H9 (cell line): ENCODE data around the gene TFB1M. TPM values are rescaled to one million over a fixed set of nuclear protein-coding genes. Genes with fewer than 3 reads are reported as not detected.
A peak's percentile ranks its signal among the peaks of the same experiment; 100 is the strongest.

Experiments used
- DNase-seq: peaks from one replicate; pipeline ENCODE4 v3.0.0-alpha.2; 2017
- H2AFZ ChIP-seq: one replicate; pipeline ENCODE4 v1.6.1; 2013; ENCODE audit warnings: mild to moderate bottlenecking, low read length, control low read depth, moderate library complexity
- H2AK5ac ChIP-seq: 2 replicates; pipeline ENCODE4 v1.6.1; 2013; ENCODE audit warnings: low read length, control low read depth, mixed read lengths; ENCODE audit not compliant: insufficient read length
- H2BK120ac ChIP-seq: one replicate; pipeline ENCODE4 v1.6.1; 2013; ENCODE audit warnings: low read depth, mild to moderate bottlenecking, low read length, control low read depth, inconsistent platforms; ENCODE audit not compliant: poor library complexity, severe bottlenecking
- H2BK12ac ChIP-seq: 2 replicates; pipeline ENCODE4 v1.6.1; 2013; ENCODE audit warnings: low read length, control low read depth, mixed read lengths, low read depth; ENCODE audit not compliant: insufficient read length
- H2BK15ac ChIP-seq: 2 replicates; pipeline ENCODE4 v1.6.1; 2013; ENCODE audit warnings: low read depth, low read length, control low read depth
- H2BK20ac ChIP-seq: one replicate; pipeline ENCODE4 v1.6.1; 2013; ENCODE audit warnings: low read depth, mild to moderate bottlenecking, low read length, control low read depth, inconsistent platforms; ENCODE audit not compliant: poor library complexity, severe bottlenecking
- H2BK5ac ChIP-seq: 2 replicates; pipeline ENCODE4 v1.6.1; 2013; ENCODE audit warnings: low read length, control low read depth, mixed read lengths; ENCODE audit not compliant: insufficient read length
- H3K14ac ChIP-seq: 2 replicates; pipeline ENCODE4 v1.6.1; 2013; ENCODE audit warnings: low read length, control low read depth; ENCODE audit not compliant: insufficient read depth
- H3K18ac ChIP-seq: 2 replicates; pipeline ENCODE4 v1.6.1; 2013; ENCODE audit warnings: low read depth, mild to moderate bottlenecking, mixed read lengths, low read length, control low read depth; ENCODE audit not compliant: insufficient read length
- H3K23ac ChIP-seq: 2 replicates; pipeline ENCODE4 v1.6.1; 2013; ENCODE audit warnings: low read length, control low read depth, mixed read lengths, low read depth; ENCODE audit not compliant: insufficient read length
- H3K23me2 ChIP-seq: 2 replicates; pipeline ENCODE4 v1.6.1; 2013; ENCODE audit warnings: low read depth, mild to moderate bottlenecking, mixed read lengths, low read length, control low read depth; ENCODE audit not compliant: insufficient read length, poor library complexity, severe bottlenecking
- H3K27ac ChIP-seq: 2 replicates; pipeline ENCODE4 v1.5.1; 2013; ENCODE audit warnings: low read length, control low read depth, mixed read lengths, low read depth; ENCODE audit not compliant: insufficient read length
- H3K27me3 ChIP-seq: 2 replicates; pipeline ENCODE4 v1.6.1; 2013; ENCODE audit warnings: low read length, control low read depth, inconsistent platforms; ENCODE audit not compliant: insufficient read depth
- H3K4ac ChIP-seq: 2 replicates; pipeline ENCODE4 v1.6.1; 2013; ENCODE audit warnings: low read depth, mild to moderate bottlenecking, control low read depth, inconsistent platforms, low read length, moderate library complexity
- H3K4me1 ChIP-seq: 2 replicates; pipeline ENCODE4 v1.6.1; 2013; ENCODE audit warnings: low read length, control low read depth, inconsistent platforms; ENCODE audit not compliant: insufficient read depth
- H3K4me2 ChIP-seq: 2 replicates; pipeline ENCODE4 v1.6.1; 2013; ENCODE audit warnings: low read length, control low read depth, mixed read lengths; ENCODE audit not compliant: insufficient read length, insufficient read depth
- H3K56ac ChIP-seq: 2 replicates; pipeline ENCODE4 v1.6.1; 2013; ENCODE audit warnings: low read depth, mild to moderate bottlenecking, mixed read lengths, low read length, control low read depth; ENCODE audit not compliant: insufficient read length
- H3K79me1 ChIP-seq: 2 replicates; pipeline ENCODE4 v1.6.1; 2013; ENCODE audit warnings: low read depth, mild to moderate bottlenecking, moderate library complexity, low read length, control low read depth, inconsistent platforms; ENCODE audit not compliant: insufficient read depth, poor library complexity, severe bottlenecking
- H3K79me2 ChIP-seq: 2 replicates; pipeline ENCODE4 v1.6.1; 2013; ENCODE audit warnings: low read length, control low read depth, inconsistent platforms; ENCODE audit not compliant: insufficient read depth
- H3K9ac ChIP-seq: 2 replicates; pipeline ENCODE4 v1.6.1; 2013; ENCODE audit warnings: low read length, control low read depth, mixed read lengths; ENCODE audit not compliant: insufficient read length; ENCODE audit errors: extremely low read depth
- H3K9me3 ChIP-seq: one replicate; pipeline ENCODE4 v1.6.1; 2013; ENCODE audit warnings: low read depth, low read length, inconsistent platforms; ENCODE audit not compliant: control insufficient read depth
- H3T11ph ChIP-seq: one replicate; pipeline ENCODE4 v1.6.1; 2013; ENCODE audit warnings: mild to moderate bottlenecking, low read length, control low read depth, inconsistent platforms
- H4K20me1 ChIP-seq: one replicate; pipeline ENCODE4 v1.6.1; 2013; ENCODE audit not compliant: control insufficient read depth, insufficient read length, insufficient read depth
- H4K5ac ChIP-seq: 2 replicates; pipeline ENCODE4 v1.6.1; 2013; ENCODE audit warnings: low read depth, mild to moderate bottlenecking, mixed read lengths, low read length, control low read depth; ENCODE audit not compliant: insufficient read length
- H4K8ac ChIP-seq: replicated peaks from 2 replicates; pipeline ENCODE4 v1.6.1; 2013; ENCODE audit warnings: low read length, control low read depth, mixed read lengths, low read depth; ENCODE audit not compliant: insufficient read length
- H4K91ac ChIP-seq: 2 replicates; pipeline ENCODE4 v1.6.1; 2013; ENCODE audit warnings: low read depth, mild to moderate bottlenecking, moderate library complexity, mixed read lengths, low read length, control low read depth; ENCODE audit not compliant: insufficient read length
- H3K27ac Mint-ChIP-seq, 3 experiments: 2 replicates in 2 of 3; 3 replicates in 1 of 3; pipeline ENCODE4 v1.8.0; 2020 to 2021; ENCODE audit warnings: mixed read lengths in 3 of 3, mild to moderate bottlenecking in 1 of 3, moderate library complexity in 1 of 3
- H3K27me3 Mint-ChIP-seq: 2 replicates; pipeline ENCODE4 v1.8.0; 2021; ENCODE audit warnings: low read depth, mild to moderate bottlenecking, moderate library complexity, mixed read lengths
- H3K36me3 Mint-ChIP-seq, 3 experiments: 2 replicates in 2 of 3; 3 replicates in 1 of 3; pipeline ENCODE4 v1.8.0; 2020 to 2021; ENCODE audit warnings: low read depth in 3 of 3, mixed read lengths in 3 of 3; ENCODE audit not compliant: insufficient read depth in 1 of 3
- H3K4me1 Mint-ChIP-seq, 2 experiments: 2 replicates each; pipeline ENCODE4 v1.8.0; 2020; ENCODE audit warnings: mixed read lengths in 2 of 2
- H3K4me3 Mint-ChIP-seq, 2 experiments: 2 replicates in 1 of 2; 3 replicates in 1 of 2; pipeline ENCODE4 v1.8.0; 2020 to 2021; ENCODE audit warnings: mild to moderate bottlenecking in 2 of 2, mixed read lengths in 2 of 2, moderate library complexity in 1 of 2
- H3K9me3 Mint-ChIP-seq, 2 experiments: 2 replicates in 1 of 2; 3 replicates in 1 of 2; pipeline ENCODE4 v1.8.0; 2020; ENCODE audit warnings: mild to moderate bottlenecking in 2 of 2, mixed read lengths in 2 of 2, moderate library complexity in 1 of 2
- CTCF ChIP-seq: fragments of 200-600 bp; sonication (generic); conservative IDR thresholded peaks from 3 replicates; pipeline ENCODE4 v1.8.0; 2021; ENCODE audit warnings: antibody characterized with exemption, mild to moderate bottlenecking
- WGBS: extraction: QIAGEN DNeasy Blood & Tissue Kit; methylation state at CpG from one replicate; pipeline ENCODE4 v1.1.7; 2013; ENCODE audit warnings: missing lambda C conversion rate, low lambda C conversion rate, mixed read lengths; ENCODE audit not compliant: insufficient read length; ENCODE audit errors: extremely low coverage; 5-methylcytosine and 5-hydroxymethylcytosine counted together
- total RNA-seq: library from RNA; stranded (reverse); gene quantifications from 2 replicates; pipeline ENCODE4 v1.2.1, GENCODE V29; 2021

Gene TFB1M
- total RNA-seq, 1 experiment from 2014 or later, result 28.6 TPM

- peaks cover 4% of the 10 kb centered on the region; the same call in 1 of the 2 replicates for H3K4me1 ChIP-seq
- peak overlapping the region; percentile 86 for H3T11ph ChIP-seq
- WGBS, result no CpG with 5 or more reads among the region's 8 CpGs
- peaks cover 23 to 27% of the 10 kb centered on the region in 2 experiments for H3K4me1 Mint-ChIP-seq
- no peak overlapping the region for H3K4me2 ChIP-seq
- no peak overlapping the region for H4K5ac ChIP-seq
- H2AFZ ChIP-seq, result no peak overlapping the region
- no peak overlapping the region for H3K14ac ChIP-seq
- no peak overlapping the region for H3K4ac ChIP-seq
- no peaks in the 10 kb centered on the region for H3K23me2 ChIP-seq
- no peak overlapping the region for H3K56ac ChIP-seq
- TF ChIP-seq CTCF, result no peak
- H3K9me3 Mint-ChIP-seq, result peaks cover 0 to 3% of the 10 kb centered on the region in 2 experiments; a peak in 1 of 5 replicates
- H4K8ac ChIP-seq, result no peak overlapping the region
- no peak for DNase-seq
- peaks cover 12 to 20% (median 18%) of the 10 kb centered on the region in 3 experiments for H3K36me3 Mint-ChIP-seq
- no peak overlapping the region for H2BK5ac ChIP-seq
- H2BK120ac ChIP-seq, result no peak overlapping the region
- no peak overlapping the region for H3K18ac ChIP-seq
- H2BK20ac ChIP-seq, result peak overlapping the region; percentile 61
- no peak overlapping the region for H3K23ac ChIP-seq
- H3K4me3 Mint-ChIP-seq, result no peak overlapping the region
- no peaks in the 10 kb centered on the region for H4K20me1 ChIP-seq
- no peaks in the 10 kb centered on the region for H3K9me3 ChIP-seq
- no peaks in the 10 kb centered on the region for H3K27me3 ChIP-seq
- 0 out of 2 replicates have a peak, but pooled peaks cover 1% of the 10 kb centered on the region for H3K79me2 ChIP-seq
- H2BK15ac ChIP-seq, result no peak overlapping the region
- H4K91ac ChIP-seq, result no peak overlapping the region
- peak overlapping the region; percentile 49 to 89 (median 67); a peak in 6 of 7 replicates for H3K27ac Mint-ChIP-seq
- H2BK12ac ChIP-seq, result no peak overlapping the region
- peak overlapping the region; percentile 67 for H3K27ac ChIP-seq
- H3K9ac ChIP-seq, result no peak overlapping the region
- no peaks in the 10 kb centered on the region for H3K79me1 ChIP-seq
- no peaks in the 10 kb centered on the region for H3K27me3 Mint-ChIP-seq
- peak overlapping the region; percentile 37 for H2AK5ac ChIP-seq
Measured at GRCh38 chr6:155272353-155273232, 41.7 kb downstream of the TFB1M start.
